A673 (cell line): Measurements from ENCODE around the gene COPA.

Source experiments
- EZH2 ChIP-seq: fragments of 200-600 bp; sonication (generic); IDR thresholded peaks from 2 replicates; pipeline ENCODE4 v1.6.1; 2017; ENCODE audit warnings: borderline replicate concordance, low read depth, mild to moderate bottlenecking, mixed read lengths, antibody characterized with exemption, low read length; ENCODE audit not compliant: poor library complexity, severe bottlenecking
- TF ChIP-seq, protein P1 (sequence below): fragments of 300-800, 200-600 bp; sonication (generic); conservative IDR thresholded peaks from 2 replicates; pipeline ENCODE4 v1.5.1; 2017; ENCODE audit warnings: low read depth, mild to moderate bottlenecking, antibody characterized with exemption, low read length, moderate library complexity, mixed read lengths

GRCh38 chr1:160371756-160372155 lies 28.7 kb upstream of the COPA start:
- TF ChIP-seq, protein P1, sequence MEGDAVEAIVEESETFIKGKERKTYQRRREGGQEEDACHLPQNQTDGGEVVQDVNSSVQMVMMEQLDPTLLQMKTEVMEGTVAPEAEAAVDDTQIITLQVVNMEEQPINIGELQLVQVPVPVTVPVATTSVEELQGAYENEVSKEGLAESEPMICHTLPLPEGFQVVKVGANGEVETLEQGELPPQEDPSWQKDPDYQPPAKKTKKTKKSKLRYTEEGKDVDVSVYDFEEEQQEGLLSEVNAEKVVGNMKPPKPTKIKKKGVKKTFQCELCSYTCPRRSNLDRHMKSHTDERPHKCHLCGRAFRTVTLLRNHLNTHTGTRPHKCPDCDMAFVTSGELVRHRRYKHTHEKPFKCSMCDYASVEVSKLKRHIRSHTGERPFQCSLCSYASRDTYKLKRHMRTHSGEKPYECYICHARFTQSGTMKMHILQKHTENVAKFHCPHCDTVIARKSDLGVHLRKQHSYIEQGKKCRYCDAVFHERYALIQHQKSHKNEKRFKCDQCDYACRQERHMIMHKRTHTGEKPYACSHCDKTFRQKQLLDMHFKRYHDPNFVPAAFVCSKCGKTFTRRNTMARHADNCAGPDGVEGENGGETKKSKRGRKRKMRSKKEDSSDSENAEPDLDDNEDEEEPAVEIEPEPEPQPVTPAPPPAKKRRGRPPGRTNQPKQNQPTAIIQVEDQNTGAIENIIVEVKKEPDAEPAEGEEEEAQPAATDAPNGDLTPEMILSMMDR = no peak
- TF ChIP-seq EZH2 = no peak
